ENCODE results near the gene ADGRF4. TPM values are rescaled to one million over a fixed set of nuclear protein-coding genes. Genes with fewer than 3 reads are reported as not detected.

ADGRF4 gene
- total and polyA plus RNA-seq, 9 of the 15 experiments (the other 6 are each of a cell fraction or from before 2014, with no cell fraction given): not detected

DNA sequence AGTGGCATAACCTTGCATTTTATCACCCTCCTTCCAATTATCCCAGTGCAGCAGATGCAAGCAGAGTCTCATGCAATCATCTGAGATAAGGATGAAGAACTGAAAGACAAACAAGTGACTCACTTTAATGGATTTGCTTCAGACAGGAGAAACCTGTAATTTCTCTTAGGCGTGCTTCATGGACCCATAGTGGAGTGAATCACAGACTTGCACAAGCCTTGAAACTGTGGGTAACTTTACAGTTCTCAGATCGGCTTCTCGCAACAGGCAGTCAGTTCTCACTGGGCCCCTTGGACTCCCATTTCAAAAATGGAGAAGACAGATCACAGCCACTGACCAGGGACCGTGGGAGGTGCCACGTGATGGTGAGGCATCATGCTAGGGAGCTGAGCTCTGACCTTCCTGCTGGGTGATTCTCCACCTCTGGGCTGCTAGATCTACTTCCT, at the start of gene ADGRF4 (continued):
- TF ChIP-seq, protein P1, sequence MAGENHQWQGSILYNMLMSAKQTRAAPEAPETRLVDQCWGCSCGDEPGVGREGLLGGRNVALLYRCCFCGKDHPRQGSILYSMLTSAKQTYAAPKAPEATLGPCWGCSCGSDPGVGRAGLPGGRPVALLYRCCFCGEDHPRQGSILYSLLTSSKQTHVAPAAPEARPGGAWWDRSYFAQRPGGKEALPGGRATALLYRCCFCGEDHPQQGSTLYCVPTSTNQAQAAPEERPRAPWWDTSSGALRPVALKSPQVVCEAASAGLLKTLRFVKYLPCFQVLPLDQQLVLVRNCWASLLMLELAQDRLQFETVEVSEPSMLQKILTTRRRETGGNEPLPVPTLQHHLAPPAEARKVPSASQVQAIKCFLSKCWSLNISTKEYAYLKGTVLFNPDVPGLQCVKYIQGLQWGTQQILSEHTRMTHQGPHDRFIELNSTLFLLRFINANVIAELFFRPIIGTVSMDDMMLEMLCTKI (IDR thresholded peaks at IDR 0.05; ENCODE audit: partially characterized antibody): no peak
- TF ChIP-seq IRF2 (CRISPR knock-in tag; IDR thresholded peaks at IDR 0.05) (no peak), L3MBTL2 (IDR thresholded peaks at IDR 0.05) (no peak), TFAM (CRISPR knock-in tag; conservative IDR thresholded peaks at IDR 0.05) (no peak), ZFPM2 (CRISPR knock-in tag; IDR thresholded peaks at IDR 0.05) (no peak), ZNF57 (CRISPR knock-in tag; IDR thresholded peaks at IDR 0.05) (no peak), ZBTB8A (IDR thresholded peaks at IDR 0.05; ENCODE audit: partially characterized antibody) (no peak), PHB (CRISPR knock-in tag; IDR thresholded peaks at IDR 0.05) (no peak), ZNF347 (CRISPR knock-in tag; IDR thresholded peaks at IDR 0.05; ENCODE audit: low read depth) (no peak), ZNF140 (CRISPR knock-in tag; IDR thresholded peaks at IDR 0.05) (no peak), NCOA6 (IDR thresholded peaks at IDR 0.05) (no peak), MAFG (tag; conservative IDR thresholded peaks at IDR 0.05) (no peak), PURB (CRISPR knock-in tag; IDR thresholded peaks at IDR 0.05; ENCODE audit: low read depth) (no peak), BRD4 (IDR thresholded peaks at IDR 0.05) (no peak), HIVEP1 (CRISPR knock-in tag; IDR thresholded peaks at IDR 0.05) (no peak), SMARCB1 (IDR thresholded peaks at IDR 0.05; ENCODE audit: insufficient read length, low read depth) (no peak), ZNF408 (CRISPR knock-in tag; IDR thresholded peaks at IDR 0.05; ENCODE audit: low read depth) (no peak), CBX1 (IDR thresholded peaks at IDR 0.05; ENCODE audit: low read depth) (no peak), ESRRA (IDR thresholded peaks at IDR 0.05; ENCODE audit: borderline replicate concordance, low read depth) (no peak), ZNF174 (CRISPR knock-in tag; IDR thresholded peaks at IDR 0.05) (no peak), ZNF699 (CRISPR knock-in tag; IDR thresholded peaks at IDR 0.05; ENCODE audit: insufficient replicate concordance) (no peak)
- TF ChIP-seq, protein P2, sequence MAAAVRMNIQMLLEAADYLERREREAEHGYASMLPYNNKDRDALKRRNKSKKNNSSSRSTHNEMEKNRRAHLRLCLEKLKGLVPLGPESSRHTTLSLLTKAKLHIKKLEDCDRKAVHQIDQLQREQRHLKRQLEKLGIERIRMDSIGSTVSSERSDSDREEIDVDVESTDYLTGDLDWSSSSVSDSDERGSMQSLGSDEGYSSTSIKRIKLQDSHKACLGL (CRISPR knock-in tag; IDR thresholded peaks at IDR 0.05; ENCODE audit: borderline replicate concordance, poor library complexity, severe bottlenecking): no peak
- TF ChIP-seq, protein P3, sequence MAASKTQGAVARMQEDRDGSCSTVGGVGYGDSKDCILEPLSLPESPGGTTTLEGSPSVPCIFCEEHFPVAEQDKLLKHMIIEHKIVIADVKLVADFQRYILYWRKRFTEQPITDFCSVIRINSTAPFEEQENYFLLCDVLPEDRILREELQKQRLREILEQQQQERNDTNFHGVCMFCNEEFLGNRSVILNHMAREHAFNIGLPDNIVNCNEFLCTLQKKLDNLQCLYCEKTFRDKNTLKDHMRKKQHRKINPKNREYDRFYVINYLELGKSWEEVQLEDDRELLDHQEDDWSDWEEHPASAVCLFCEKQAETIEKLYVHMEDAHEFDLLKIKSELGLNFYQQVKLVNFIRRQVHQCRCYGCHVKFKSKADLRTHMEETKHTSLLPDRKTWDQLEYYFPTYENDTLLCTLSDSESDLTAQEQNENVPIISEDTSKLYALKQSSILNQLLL (CRISPR knock-in tag; IDR thresholded peaks at IDR 0.05; ENCODE audit: borderline replicate concordance): no peak
- TF ChIP-seq, protein P4, sequence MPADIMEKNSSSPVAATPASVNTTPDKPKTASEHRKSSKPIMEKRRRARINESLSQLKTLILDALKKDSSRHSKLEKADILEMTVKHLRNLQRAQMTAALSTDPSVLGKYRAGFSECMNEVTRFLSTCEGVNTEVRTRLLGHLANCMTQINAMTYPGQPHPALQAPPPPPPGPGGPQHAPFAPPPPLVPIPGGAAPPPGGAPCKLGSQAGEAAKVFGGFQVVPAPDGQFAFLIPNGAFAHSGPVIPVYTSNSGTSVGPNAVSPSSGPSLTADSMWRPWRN (IDR thresholded peaks at IDR 0.05; ENCODE audit: low read depth): no peak
- TF ChIP-seq, protein P5, sequence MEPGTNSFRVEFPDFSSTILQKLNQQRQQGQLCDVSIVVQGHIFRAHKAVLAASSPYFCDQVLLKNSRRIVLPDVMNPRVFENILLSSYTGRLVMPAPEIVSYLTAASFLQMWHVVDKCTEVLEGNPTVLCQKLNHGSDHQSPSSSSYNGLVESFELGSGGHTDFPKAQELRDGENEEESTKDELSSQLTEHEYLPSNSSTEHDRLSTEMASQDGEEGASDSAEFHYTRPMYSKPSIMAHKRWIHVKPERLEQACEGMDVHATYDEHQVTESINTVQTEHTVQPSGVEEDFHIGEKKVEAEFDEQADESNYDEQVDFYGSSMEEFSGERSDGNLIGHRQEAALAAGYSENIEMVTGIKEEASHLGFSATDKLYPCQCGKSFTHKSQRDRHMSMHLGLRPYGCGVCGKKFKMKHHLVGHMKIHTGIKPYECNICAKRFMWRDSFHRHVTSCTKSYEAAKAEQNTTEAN (CRISPR knock-in tag; IDR thresholded peaks at IDR 0.05): no peak

Data from K562 (cell line).